GM19328 (cell line): ENCODE data around the gene CDH5.
"Not testable (repeated sequence)": the region's sequence is repeated elsewhere in the genome, so short reads cannot be mapped to it uniquely, and the experiment has no call there.

Experiments
- ATAC-seq: cut with Tn5 transposase; IDR thresholded peaks from one replicate; pipeline ENCODE4 v1.9.1; 2021; ENCODE audit warnings: mild to moderate bottlenecking, moderate library complexity; ENCODE audit not compliant: unreplicated experiment

Gene CDH5

DNA sequence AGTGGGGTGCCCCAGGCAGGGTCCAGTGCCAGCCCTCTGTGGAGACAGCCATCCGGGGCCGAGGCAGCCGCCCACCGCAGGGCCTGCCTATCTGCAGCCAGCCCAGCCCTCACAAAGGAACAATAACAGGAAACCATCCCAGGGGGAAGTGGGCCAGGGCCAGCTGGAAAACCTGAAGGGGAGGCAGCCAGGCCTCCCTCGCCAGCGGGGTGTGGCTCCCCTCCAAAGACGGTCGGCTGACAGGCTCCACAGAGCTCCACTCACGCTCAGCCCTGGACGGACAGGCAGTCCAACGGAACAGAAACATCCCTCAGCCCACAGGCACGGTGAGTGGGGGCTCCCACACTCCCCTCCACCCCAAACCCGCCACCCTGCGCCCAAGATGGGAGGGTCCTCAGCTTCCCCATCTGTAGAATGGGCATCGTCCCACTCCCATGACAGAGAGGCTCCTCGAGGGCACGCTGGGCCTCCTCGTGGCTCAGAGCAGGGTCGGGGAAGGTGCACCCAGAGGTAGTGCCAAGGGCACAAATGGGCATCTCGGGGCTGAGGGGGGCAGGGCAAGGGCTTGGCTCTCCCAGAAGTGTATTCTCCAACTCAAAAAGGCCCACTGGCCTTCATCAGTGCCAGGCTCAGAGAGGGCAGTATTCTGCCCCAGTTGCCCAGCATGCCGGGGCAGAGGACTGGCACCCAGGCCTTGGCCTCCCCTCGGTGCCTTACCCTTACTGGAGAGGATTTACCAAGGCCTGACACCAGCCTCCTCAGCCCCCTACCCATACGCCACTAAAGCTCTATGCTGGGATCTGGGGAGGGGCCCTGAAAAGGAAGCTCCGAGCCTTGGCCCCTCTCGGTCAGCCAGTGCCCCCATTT is at the start of gene CDH5:
TSS of gene CDH5 (plus strand) at position 259 of the 867 bp plus-strand sequence. CDS start 12,647 bp downstream, outside the sequence.
- ATAC-seq: no peak

GRCh38 chr16:66318505-66318904 is 48.0 kb upstream of the CDH5 start:
- no peak for ATAC-seq

DNA sequence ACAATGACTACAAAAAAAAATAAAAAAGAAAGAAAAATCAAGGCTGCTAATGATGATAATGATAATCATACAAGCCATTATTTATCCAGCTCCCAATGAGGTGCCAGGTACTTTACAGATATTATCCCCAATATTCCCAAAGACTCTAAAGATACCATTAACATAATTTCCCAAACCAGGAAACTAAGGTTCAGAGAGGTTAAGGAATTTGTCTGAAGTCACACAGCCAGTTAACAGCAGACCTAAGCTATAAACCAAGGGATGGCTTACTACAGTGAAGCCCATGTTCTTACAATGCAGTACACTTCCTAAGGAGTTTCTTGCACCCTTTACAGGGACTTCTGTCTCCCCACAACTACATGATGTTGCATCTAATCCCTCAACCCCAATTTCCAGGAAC is 45.7 kb upstream of the CDH5 start:
- ATAC-seq: no peak

DNA sequence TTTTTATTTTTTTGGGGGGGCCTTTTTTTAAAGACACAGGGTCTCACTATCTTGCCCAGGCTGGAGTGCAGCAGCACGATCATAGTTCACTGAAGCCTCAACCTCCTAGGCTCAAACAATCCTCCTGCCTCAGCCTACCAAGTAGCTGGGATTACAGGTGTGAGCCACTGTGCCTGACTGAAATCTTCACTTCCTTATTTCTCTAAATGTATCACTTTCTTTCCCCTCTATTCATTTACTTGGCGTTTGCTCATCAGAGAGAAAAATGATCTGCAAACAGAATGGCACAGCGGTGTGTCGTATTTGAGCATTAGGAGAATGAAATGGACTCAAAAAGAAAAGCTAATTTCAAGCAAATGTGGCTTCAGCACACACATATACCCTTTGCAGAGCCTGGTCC is 44.3 kb upstream of the CDH5 start:
- ATAC-seq: no peak

DNA sequence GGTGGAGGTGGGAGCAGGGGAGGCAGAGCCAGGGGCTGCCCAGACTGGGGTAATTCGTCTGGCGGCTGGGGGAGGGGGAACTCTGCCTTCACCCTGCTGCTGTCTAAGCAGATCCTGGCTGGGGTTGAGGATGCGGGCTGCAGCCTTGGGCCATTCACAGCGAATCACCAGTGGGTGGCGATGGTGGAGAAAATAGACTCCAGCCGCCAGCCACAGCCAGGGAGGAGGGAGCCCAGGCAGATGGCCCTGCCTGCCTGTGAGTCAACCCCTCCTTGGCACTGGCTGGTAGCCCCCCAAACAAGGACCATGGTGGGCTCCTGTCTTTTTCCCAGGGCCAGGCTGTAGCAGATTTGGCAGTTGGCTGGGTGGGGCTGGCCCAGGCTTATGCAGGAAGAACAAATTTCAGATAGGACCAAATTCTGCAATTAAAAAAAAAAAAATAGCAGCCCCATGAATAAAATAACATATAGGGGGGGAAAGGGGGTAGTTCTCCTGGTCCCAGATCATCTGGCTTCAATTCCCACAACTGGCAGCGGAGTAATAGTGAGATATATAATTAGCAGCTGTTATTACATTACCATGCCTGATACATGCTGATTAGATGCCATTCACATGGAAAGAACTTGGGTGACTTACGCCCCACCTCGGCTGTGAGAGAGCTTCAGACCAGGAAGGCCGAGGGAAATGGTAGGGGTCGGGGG is 41.5 kb upstream of the CDH5 start:
- ATAC-seq: no peak

- ATAC-seq: no peak
Observed at GRCh38 chr16:66325717-66326376, 40.6 kb upstream of the CDH5 start.

DNA sequence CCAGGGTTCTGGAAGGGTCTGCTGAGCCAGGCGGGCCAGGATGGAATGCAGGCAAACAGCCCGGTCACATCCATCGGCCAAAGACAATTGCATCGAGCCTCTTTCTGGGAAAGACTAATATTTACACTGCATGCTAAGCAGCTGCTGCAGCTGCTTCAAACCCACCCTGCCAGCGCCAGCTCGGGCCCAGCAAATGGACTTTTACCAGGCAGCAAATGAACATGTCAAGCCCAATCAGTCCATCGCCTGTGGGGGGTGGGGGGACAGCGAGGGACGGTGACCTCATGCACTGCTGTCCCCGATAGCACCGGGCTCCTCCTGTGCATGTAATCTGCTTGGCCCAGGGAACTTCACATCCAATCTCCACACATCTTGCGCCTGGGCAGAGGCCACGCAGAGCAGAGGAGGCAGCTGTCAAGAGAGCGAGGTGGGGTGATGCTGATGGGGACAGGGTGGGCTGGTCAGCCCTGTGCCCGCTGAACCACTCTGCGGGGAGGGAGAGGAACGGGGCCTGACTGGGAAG is 39.4 kb upstream of the CDH5 start:
- no peak for ATAC-seq

DNA sequence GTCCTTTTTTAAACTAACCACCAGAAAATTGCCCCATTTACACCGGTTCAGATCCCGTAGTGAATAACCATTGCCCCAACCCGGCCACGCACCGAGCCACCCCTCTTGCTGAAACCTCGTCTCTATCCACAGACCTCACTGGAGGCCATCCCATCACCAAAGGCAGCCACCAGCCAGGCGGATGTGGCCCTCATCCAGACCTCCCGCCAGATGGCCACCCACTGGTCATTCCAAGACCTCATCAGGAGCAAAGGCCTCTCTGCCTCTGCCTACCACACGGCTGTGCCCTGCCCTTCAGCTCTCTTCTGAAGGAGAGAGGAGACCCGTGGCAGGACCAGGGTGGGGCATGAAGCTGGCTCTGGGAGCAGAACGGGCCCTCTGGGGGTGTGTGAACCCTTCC is 38.2 kb upstream of the CDH5 start:
- no peak for ATAC-seq

- ATAC-seq: not testable (repeated sequence)
Observed at GRCh38 chr16:66331464-66331863, 35.0 kb upstream of the CDH5 start.

DNA sequence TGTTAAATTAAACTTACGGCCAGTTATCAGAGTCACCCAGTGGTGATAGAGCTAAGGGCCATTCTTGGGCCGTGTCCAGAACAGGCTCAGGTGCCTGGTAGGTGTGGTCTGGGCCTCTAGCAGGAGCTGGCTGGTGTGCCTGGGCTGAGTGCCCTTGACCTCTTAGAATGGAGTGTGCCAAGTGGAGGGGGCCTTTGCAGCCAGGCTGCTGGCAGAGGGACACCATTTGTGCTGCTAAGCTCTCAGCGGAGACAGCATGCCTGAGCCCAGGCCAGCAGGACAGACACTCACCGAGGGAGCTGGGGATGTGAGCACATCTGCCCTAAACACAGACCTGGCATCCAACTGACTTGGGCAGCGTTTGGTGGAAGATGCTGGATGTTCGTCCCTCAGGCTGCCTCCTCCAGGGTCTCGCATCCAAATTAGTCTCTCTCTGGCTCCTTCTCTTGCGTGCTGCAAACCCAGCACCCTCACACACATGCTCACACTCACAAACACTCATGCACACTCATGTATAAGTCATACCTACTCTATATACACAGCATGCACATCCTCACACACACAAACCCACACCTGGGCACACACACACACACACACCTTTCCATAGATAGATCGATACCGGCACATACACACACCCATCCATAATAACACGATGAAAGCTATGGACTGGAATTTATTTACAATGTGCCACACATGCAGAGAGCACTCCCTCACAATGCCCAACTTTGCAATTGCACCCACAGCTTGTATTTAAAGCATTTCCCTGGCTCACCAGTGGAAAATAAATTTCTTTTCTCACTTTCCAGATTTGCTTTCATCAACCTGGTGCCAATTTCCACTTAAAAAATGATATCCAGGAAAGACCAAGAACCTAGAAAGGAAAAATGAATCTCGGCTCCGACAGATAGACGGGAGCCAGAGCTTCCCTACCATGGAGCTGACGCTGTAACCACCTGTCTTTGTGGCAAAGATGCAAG is 33.6 kb upstream of the CDH5 start:
- no peak for ATAC-seq

GRCh38 chr16:66334853-66335574 is 31.5 kb upstream of the CDH5 start:
- ATAC-seq: no peak

GRCh38 chr16:66335704-66336329 is 30.7 kb upstream of the CDH5 start:
- no peak for ATAC-seq

GRCh38 chr16:66337463-66338188 is 28.9 kb upstream of the CDH5 start:
- no peak for ATAC-seq

DNA sequence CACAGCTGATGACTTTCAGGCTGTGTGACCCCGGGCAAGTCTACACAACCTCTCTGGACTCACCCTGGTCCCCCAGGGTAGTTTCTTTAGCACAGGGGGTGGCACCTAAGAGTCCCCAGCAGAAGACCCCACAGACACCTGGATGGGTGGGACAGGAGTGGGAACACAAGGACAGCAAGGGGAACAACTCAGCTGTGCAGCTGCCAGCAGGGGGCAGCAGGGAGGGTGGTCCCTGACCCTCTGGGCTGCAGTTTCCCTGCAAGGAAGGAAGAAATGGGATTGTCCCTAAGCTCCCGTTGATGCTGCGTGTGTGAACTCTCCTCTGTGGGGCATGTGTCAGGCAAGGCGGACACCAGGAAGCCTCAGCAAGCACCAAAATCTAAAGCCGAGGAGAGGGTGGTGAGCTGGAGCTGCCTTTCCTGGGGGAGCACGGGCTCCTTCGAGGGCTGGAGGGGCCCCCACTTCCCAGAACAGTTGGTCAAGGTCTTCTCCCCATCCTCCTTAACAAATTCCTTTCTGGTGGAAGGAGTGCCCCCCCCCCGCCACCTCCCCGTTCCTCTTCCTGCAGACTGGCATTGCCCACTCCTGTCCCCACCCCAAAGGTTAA is 24.1 kb upstream of the CDH5 start:
- ATAC-seq: no peak

DNA sequence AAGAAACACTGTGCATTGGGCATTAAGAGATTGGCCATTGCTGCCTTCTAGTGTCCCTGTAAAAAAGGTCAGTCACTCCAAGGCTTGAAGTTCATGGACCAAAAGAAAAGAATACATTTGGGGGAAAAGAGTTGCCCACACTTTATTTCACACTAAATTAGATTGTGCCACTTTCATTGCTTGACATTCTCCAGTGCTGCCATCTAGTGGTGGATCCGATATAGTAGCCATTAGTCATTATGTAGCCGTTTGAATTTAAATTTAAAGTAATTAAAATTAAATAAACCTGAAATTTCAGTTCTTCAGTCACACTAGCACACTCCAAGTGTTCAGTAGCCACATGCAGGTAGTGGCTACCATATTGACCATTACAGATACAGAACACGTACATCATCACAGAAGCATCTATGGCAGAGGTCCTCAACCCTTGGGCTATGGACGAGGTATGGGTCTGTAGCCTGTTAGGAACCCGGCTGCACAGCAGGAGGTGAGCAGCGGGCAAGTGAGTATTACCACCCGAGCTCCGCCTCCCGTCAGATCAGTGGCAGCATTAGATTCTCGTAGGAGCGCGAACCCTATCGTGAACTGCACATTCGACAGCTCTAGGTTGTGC is 21.9 kb upstream of the CDH5 start:
- no peak for ATAC-seq

DNA sequence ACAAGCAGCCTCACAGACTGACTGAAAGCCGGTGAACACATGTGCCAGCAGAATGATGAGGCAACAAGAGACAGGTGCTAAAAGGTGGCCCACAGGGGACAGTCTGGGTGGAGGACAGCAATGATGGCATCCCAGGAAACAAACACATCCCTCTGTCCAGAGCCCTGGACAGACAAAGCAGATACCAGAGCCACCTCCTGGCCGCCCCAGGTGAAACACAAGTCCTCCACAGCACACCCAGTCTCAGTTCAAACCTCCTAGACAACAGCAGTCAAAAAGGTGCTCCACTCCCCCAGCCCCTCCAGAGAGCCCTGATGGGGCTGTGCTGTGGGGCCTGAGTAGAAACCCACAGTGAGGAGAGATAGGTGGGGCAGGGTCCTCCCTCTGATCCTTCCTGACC is 20.3 kb upstream of the CDH5 start:
- ATAC-seq: no peak

GRCh38 chr16:66352304-66352703 is 14.2 kb upstream of the CDH5 start:
- ATAC-seq: no peak

- no peak for ATAC-seq
Observed at GRCh38 chr16:66353055-66353454, 13.4 kb upstream of the CDH5 start.
